Activated CD4-positive, alpha-beta memory T cell treated with anti-CD3 and anti-CD28 coated beads, Interleukin-2, amount 10 ng/mL, durations not matched to agents 7 days and 5 days (primary cell): ENCODE measurements around the gene CCDC47. TPM values are rescaled to one million over a fixed set of nuclear protein-coding genes. Genes with fewer than 3 reads are reported as not detected.

Experiments
- CTCF ChIA-PET: fragments of 350-600 bp; sonication (Branson Sonifier 250); formaldehyde crosslinking; loops from one replicate; lab custom pipeline; 2021; ENCODE audit warnings: antibody characterized with exemption, inconsistent platforms; lab: Charles Lee
- POLR2A ChIA-PET: fragments of 350-600 bp; sonication (Branson Sonifier 250); formaldehyde crosslinking; loops from one replicate; lab custom pipeline; 2021; ENCODE audit warnings: antibody characterized with exemption; lab: Charles Lee
- DNase-seq: peaks from one replicate; pipeline ENCODE4 v3.0.0-alpha.2; 2020
- H3K27ac Mint-ChIP-seq: one replicate; pipeline ENCODE4 v1.8.0; 2021; ENCODE audit warnings: mild to moderate bottlenecking, mixed read lengths
- H3K27me3 Mint-ChIP-seq: one replicate; pipeline ENCODE4 v1.8.0; 2021; ENCODE audit warnings: mixed read lengths
- H3K36me3 Mint-ChIP-seq: one replicate; pipeline ENCODE4 v1.8.0; 2021; ENCODE audit warnings: low read depth, mixed read lengths
- H3K4me1 Mint-ChIP-seq: one replicate; pipeline ENCODE4 v1.8.0; 2021; ENCODE audit warnings: mixed read lengths
- H3K4me3 Mint-ChIP-seq: one replicate; pipeline ENCODE4 v1.8.0; 2021; ENCODE audit warnings: mild to moderate bottlenecking, mixed read lengths
- H3K9me3 Mint-ChIP-seq: one replicate; pipeline ENCODE4 v1.8.0; 2021; ENCODE audit warnings: mixed read lengths
- total RNA-seq, 2 experiments: library from RNA; stranded (reverse); gene quantifications; one replicate each; pipeline ENCODE4 v1.2.3, GENCODE V29; 2021

The CCDC47 gene
- total RNA-seq: 10 to 100 TPM; 56.7 to 57.9 TPM

DNA sequence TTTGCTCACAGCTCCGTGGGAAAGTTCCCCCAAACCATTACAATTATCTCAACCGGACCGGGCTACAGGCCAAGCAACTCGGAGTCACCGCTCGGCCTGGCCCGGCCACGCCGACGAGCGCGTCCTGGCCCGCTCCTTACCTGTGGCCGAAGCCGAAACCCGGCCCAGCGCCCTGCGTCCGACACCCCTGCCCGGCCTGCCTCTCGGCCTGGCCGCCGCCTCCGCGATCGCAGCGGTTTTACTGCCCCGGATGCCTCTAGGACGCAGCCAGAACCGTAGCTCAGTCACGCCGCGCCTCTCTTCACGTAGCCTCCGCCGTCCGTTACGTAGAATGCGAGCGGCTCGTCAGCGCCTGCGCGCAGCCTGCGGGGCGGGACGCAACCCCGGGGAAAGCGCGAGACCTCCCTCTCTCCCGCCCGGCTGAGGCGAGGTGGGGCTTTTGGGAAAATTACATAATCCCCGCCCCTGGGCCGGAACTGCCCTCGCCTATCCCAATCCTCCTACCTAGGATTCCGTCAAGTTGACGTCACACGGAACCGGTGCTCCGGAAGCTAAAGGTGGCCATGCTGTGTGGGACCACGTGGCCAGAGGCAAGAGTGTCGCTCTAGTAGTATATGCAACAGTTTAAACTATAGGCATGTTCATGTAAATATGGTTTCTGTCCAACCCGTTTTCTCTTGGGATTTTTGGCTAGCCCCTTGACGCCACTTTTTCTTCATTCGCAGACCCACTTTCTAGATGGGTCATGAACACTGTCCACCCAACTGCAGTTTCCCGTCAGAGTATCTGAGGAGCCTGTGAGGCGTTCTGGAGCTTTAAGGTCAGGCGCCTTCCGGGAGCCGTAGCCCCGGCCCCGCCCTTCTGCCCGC is at the start of gene CCDC47:
Gene CCDC47, minus strand, starts transcription at position 326 of the 869 bp plus-strand sequence. CDS start 7,422 bp downstream, outside the sequence.
- peak; percentile 99 for DNase-seq
- peaks cover 52% of the 10 kb centered on the region for H3K36me3 Mint-ChIP-seq

GRCh38 chr17:63822537-63822936 is 49.1 kb upstream of the CCDC47 start:
- Mint-ChIP-seq H3K9me3 (no peaks in the 10 kb centered on the region), H3K27ac (no peak overlapping the region)
- POLR2A ChIA-PET: interaction anchor here (1.2 kb wide), 1 partner anchor 19 kb away, joined by 3 read pairs; no protein-coding TSS in a partner anchor

More for the DNA sequence above, at the start of gene CCDC47:
- Mint-ChIP-seq H3K4me1 (peaks cover 54% of the 10 kb centered on the region), H3K4me3 (peak within 1 kb of the TSS; percentile 96), H3K9me3 (no peaks in the 10 kb centered on the region), H3K27me3 (no peaks in the 10 kb centered on the region), H3K27ac (peak within 1 kb of the TSS; percentile 99)
- POLR2A ChIA-PET: interaction anchor here (0.6 to 6.2 kb wide), 33 partner anchors 10 to 733 kb away, joined by 3 to 178 read pairs (median 4); partner anchors contain the start of genes CEP95, DCAF7, DDX5 and FTSJ3
- CTCF ChIA-PET: interaction anchor here (0.5 to 4.3 kb wide), 15 partner anchors 11 to 110 kb away, joined by 3 to 29 read pairs (median 4); partner anchors contain the start of gene PSMC5

GRCh38 chr17:63821804-63822203 is 48.4 kb upstream of the CCDC47 start:
- Mint-ChIP-seq H3K4me3 (peak overlapping the region; percentile 11), H3K27me3 (no peaks in the 10 kb centered on the region), H3K27ac (peak overlapping the region; percentile 36), H3K4me1 (peaks cover 51% of the 10 kb centered on the region), H3K36me3 (peaks cover 90% of the 10 kb centered on the region), H3K9me3 (no peaks in the 10 kb centered on the region)
- ChIA-PET POLR2A (interaction anchor here (1.2 kb wide), 3 partner anchors 7 to 20 kb away, joined by 3 to 4 read pairs (median 3); no protein-coding TSS in a partner anchor), CTCF (no interaction called here)
- DNase-seq: no peak

More at GRCh38 chr17:63822537-63822936, 49.1 kb upstream of the CCDC47 start:
- H3K27me3 Mint-ChIP-seq: no peaks in the 10 kb centered on the region
- CTCF ChIA-PET: interaction anchor here (0.5 kb wide), 1 partner anchor 960 kb away, joined by 5 read pairs; no protein-coding TSS in a partner anchor
- H3K4me1 Mint-ChIP-seq: peaks cover 52% of the 10 kb centered on the region
- no peak overlapping the region for H3K4me3 Mint-ChIP-seq
- DNase-seq: no peak
- peaks cover 91% of the 10 kb centered on the region for H3K36me3 Mint-ChIP-seq

GRCh38 chr17:63820963-63821561 is 47.7 kb upstream of the CCDC47 start:
- peak overlapping the region; percentile 11 for H3K4me3 Mint-ChIP-seq
- peaks cover 45% of the 10 kb centered on the region for H3K4me1 Mint-ChIP-seq
- no peaks in the 10 kb centered on the region for H3K27me3 Mint-ChIP-seq
- peaks cover 93% of the 10 kb centered on the region for H3K36me3 Mint-ChIP-seq
- no peak for DNase-seq
- peak overlapping the region; percentile 76 for H3K27ac Mint-ChIP-seq
- ChIA-PET POLR2A (interaction anchor here (0.9 to 1.2 kb wide), 4 partner anchors 8 to 28 kb away, joined by 3 to 4 read pairs (median 4); no protein-coding TSS in a partner anchor), CTCF (interaction anchor here (0.8 kb wide), 1 partner anchor 17 kb away, joined by 3 read pairs; no protein-coding TSS in a partner anchor)
- H3K9me3 Mint-ChIP-seq: no peaks in the 10 kb centered on the region

- no peak for DNase-seq
- Mint-ChIP-seq H3K27ac (peak overlapping the region; percentile 76), H3K4me1 (peaks cover 34% of the 10 kb centered on the region), H3K4me3 (peak overlapping the region; percentile 56), H3K9me3 (no peaks in the 10 kb centered on the region), H3K27me3 (no peaks in the 10 kb centered on the region), H3K36me3 (peaks cover 93% of the 10 kb centered on the region)
- ChIA-PET CTCF (no interaction called here), POLR2A (interaction anchor here (1.1 to 1.5 kb wide), 5 partner anchors 10 to 46 kb away, joined by 3 to 4 read pairs (median 3); partner anchors contain the start of gene DDX42)
Measured at GRCh38 chr17:63819585-63820537, 46.5 kb upstream of the CCDC47 start.

DNA sequence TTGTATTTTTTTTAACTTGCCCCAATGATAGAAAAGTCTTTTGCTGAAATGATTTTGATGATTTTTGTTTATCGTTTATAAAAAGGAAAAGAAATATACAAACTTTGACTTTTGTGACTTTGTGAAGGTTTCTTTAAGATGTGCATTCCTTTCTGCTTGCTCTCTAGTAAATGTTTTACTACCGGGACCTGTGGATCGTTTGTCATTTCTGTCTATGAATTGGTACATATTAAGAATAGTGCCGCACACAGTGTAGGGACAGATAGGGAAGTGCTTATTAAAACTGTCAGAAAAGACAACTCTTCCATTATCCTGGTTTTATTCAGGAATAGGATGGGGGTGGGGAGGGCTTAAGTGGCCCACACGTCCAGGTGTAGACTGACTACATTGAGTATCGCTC is 45.7 kb upstream of the CCDC47 start:
- Mint-ChIP-seq H3K36me3 (peaks cover 92% of the 10 kb centered on the region), H3K4me3 (no peak overlapping the region), H3K27me3 (no peaks in the 10 kb centered on the region), H3K4me1 (peaks cover 27% of the 10 kb centered on the region), H3K27ac (peak overlapping the region; percentile 70), H3K9me3 (no peaks in the 10 kb centered on the region)
- ChIA-PET POLR2A (interaction anchor here (0.8 to 1.5 kb wide), 5 partner anchors 10 to 45 kb away, joined by 3 to 4 read pairs (median 3); partner anchors contain the start of gene DDX42), CTCF (interaction anchor here (0.6 to 2.1 kb wide), 3 partner anchors 15 to 233 kb away, joined by 3 to 5 read pairs (median 4); no protein-coding TSS in a partner anchor)
- DNase-seq: no peak

GRCh38 chr17:63817736-63818385 is 44.5 kb upstream of the CCDC47 start:
- POLR2A ChIA-PET: interaction anchor here (1.4 to 1.8 kb wide), 5 partner anchors 9 to 45 kb away, joined by 3 to 6 read pairs (median 5); partner anchors contain the start of genes CCDC47 and PSMC5
- Mint-ChIP-seq H3K27ac (peak overlapping the region; percentile 59), H3K9me3 (no peaks in the 10 kb centered on the region), H3K36me3 (peaks cover 91% of the 10 kb centered on the region), H3K4me1 (peaks cover 17% of the 10 kb centered on the region), H3K4me3 (no peak overlapping the region), H3K27me3 (no peaks in the 10 kb centered on the region)
- CTCF ChIA-PET: interaction anchor here (0.9 to 2.1 kb wide), 2 partner anchors 13 to 120 kb away, joined by 4 to 5 read pairs; no protein-coding TSS in a partner anchor
- no peak for DNase-seq

GRCh38 chr17:63816669-63817068 is 43.3 kb upstream of the CCDC47 start:
- ChIA-PET CTCF (interaction anchor here (1.3 kb wide), 1 partner anchor 10 kb away, joined by 3 read pairs; no protein-coding TSS in a partner anchor), POLR2A (interaction anchor here (1.0 kb wide), 1 partner anchor 10 kb away, joined by 3 read pairs; the partner anchor contains the start of gene PSMC5)
- no peaks in the 10 kb centered on the region for H3K27me3 Mint-ChIP-seq
- H3K36me3 Mint-ChIP-seq: peaks cover 90% of the 10 kb centered on the region
- no peak overlapping the region for H3K4me3 Mint-ChIP-seq
- H3K4me1 Mint-ChIP-seq: peaks cover 9% of the 10 kb centered on the region
- no peak overlapping the region for H3K27ac Mint-ChIP-seq
- no peaks in the 10 kb centered on the region for H3K9me3 Mint-ChIP-seq
- DNase-seq: no peak

DNA sequence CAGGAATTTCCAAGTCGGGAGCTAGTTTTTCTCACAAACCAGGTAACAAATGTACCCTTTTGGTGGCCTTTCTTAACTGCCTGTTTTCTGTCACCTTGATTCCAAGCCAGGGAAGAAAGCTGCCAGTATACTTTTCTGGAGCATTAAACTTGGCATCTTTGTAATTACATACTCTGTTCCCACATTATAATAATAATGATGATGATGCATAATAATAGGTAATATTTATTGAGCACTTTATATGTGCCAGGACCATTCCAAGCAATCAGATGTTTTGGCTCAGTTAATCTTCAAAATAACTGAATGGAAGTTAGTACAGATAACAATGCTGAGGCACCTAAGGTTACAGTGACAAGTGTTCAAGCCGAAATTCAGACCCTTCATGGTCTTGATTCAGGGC is 42.7 kb upstream of the CCDC47 start:
- ChIA-PET CTCF (interaction anchor here (1.3 kb wide), 1 partner anchor 10 kb away, joined by 3 read pairs; no protein-coding TSS in a partner anchor), POLR2A (interaction anchor here (1.0 kb wide), 1 partner anchor 11 kb away, joined by 3 read pairs; the partner anchor contains the start of gene PSMC5)
- no peak overlapping the region for H3K4me3 Mint-ChIP-seq
- H3K4me1 Mint-ChIP-seq: peaks cover 7% of the 10 kb centered on the region
- peaks cover 90% of the 10 kb centered on the region for H3K36me3 Mint-ChIP-seq
- DNase-seq: no peak
- no peaks in the 10 kb centered on the region for H3K27me3 Mint-ChIP-seq
- H3K9me3 Mint-ChIP-seq: no peaks in the 10 kb centered on the region
- no peak overlapping the region for H3K27ac Mint-ChIP-seq

DNA sequence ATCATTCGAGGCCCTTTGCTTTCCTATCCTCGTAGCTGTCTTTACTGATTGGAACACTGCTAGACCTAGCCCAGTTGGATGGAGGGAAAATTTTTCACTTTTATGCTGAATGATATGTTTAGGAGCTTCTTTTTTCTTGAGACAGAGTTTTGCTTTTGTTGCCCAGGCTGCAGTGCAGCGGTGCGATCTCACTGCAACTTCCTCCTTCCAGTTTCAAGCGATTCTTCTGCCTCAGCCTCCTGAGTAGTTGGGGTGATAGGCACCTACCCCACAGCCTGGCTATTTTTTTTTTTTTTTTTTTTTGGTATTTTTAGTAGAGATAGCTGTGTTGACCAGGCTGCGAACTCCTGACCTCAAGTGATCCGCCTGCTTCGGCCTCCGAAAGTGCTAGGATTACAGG is 36.6 kb upstream of the CCDC47 start:
- ChIA-PET CTCF (no interaction called here), POLR2A (interaction anchor here (0.9 to 1.4 kb wide), 2 partner anchors 9 to 23 kb away, joined by 3 read pairs; no protein-coding TSS in a partner anchor)
- Mint-ChIP-seq H3K9me3 (no peaks in the 10 kb centered on the region), H3K36me3 (peaks cover 84% of the 10 kb centered on the region), H3K27me3 (no peaks in the 10 kb centered on the region), H3K27ac (peak overlapping the region; percentile 14), H3K4me3 (no peak overlapping the region), H3K4me1 (no peaks in the 10 kb centered on the region)
- DNase-seq: no peak

- Mint-ChIP-seq H3K27me3 (no peaks in the 10 kb centered on the region), H3K36me3 (peaks cover 66% of the 10 kb centered on the region), H3K4me3 (no peak overlapping the region), H3K27ac (no peak overlapping the region), H3K9me3 (no peaks in the 10 kb centered on the region), H3K4me1 (no peaks in the 10 kb centered on the region)
- CTCF ChIA-PET: interaction anchor here (1.5 kb wide), 2 partner anchors 32 to 108 kb away, joined by 4 to 5 read pairs; partner anchors contain the start of genes CCDC47 and DDX42
- no peak for DNase-seq
- POLR2A ChIA-PET: interaction anchor here (0.7 kb wide), 1 partner anchor 112 kb away, joined by 3 read pairs; no protein-coding TSS in a partner anchor
Measured at GRCh38 chr17:63805591-63805990, 32.2 kb upstream of the CCDC47 start.
